HG03520 (cell line): ENCODE results near the gene RECQL.

ENCODE experiments used
- ATAC-seq: cut with Tn5 transposase; IDR thresholded peaks from one replicate; pipeline ENCODE4 v1.9.1; 2021; ENCODE audit warnings: mild to moderate bottlenecking, moderate library complexity; ENCODE audit not compliant: unreplicated experiment

Gene RECQL, protein sequence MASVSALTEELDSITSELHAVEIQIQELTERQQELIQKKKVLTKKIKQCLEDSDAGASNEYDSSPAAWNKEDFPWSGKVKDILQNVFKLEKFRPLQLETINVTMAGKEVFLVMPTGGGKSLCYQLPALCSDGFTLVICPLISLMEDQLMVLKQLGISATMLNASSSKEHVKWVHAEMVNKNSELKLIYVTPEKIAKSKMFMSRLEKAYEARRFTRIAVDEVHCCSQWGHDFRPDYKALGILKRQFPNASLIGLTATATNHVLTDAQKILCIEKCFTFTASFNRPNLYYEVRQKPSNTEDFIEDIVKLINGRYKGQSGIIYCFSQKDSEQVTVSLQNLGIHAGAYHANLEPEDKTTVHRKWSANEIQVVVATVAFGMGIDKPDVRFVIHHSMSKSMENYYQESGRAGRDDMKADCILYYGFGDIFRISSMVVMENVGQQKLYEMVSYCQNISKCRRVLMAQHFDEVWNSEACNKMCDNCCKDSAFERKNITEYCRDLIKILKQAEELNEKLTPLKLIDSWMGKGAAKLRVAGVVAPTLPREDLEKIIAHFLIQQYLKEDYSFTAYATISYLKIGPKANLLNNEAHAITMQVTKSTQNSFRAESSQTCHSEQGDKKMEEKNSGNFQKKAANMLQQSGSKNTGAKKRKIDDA

DNA sequence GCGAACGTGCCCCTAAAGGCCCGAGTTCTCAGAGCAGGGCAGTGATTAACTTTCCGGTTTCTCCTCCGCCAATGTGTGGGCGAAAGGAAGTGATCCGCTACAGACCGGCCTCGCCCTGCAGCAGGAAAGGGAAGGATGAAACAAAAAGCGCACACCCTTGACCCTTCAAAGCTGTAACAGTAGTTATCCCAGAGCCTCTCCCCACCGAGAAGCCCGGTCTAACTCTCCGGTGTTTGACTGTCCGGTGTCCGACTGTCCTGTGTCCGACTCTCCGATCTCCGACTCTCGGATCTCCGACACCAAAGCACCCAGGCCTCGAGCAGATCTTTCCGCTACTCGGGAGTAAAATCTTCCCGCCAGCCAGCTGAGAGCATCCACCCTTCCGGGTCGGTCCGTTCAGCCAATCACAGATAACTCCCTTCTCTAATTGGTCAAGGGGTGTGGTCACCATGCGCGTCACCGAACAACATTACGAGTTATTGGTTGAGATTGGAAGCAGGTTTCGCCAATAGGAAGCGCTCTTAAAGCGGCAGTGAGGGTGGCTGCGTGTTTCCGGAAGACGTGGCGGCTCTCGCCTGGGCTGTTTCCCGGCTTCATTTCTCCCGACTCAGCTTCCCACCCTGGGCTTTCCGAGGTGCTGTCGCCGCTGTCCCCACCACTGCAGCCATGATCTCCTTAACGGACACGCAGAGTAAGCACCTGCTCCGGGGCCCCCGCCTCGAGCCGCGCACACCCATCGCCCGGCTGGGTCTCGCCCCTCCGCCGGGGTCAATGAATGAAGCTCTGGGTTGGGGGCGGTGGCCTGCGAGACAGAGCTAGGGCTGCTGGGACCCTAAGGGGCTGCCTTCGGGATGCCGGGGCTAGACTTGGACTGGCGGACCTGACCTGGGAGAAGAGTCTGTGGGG, at the start of gene RECQL, which contains the start of gene GOLT1B:
RECQL (minus strand) TSS at position 378 of the 906 bp plus-strand sequence. CDS start 2,065 bp downstream, outside the sequence.
GOLT1B (plus strand) TSS at position 532 of the 906 bp plus-strand sequence; CDS start at position 667, 135 bp downstream.
- peak; percentile 99 for ATAC-seq

DNA sequence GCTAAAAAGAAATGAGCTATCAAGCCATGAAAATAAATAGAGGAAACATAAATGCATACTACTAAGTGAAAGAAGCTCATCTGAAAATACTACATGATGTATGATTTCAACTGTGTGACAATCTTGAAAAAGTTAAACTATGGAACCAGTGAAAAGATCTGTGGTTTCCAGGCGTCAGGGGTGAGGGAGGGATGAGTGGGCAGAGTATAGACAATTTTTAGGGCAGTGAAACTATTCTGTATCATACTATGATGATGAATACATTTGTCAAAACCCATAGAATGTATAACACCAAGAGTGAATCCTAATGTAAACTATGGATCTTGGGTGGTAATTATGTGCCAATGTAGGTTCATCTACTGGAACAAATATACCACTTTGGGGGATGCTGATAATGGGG, 46.0 kb upstream of the RECQL start:
- no peak for ATAC-seq

DNA sequence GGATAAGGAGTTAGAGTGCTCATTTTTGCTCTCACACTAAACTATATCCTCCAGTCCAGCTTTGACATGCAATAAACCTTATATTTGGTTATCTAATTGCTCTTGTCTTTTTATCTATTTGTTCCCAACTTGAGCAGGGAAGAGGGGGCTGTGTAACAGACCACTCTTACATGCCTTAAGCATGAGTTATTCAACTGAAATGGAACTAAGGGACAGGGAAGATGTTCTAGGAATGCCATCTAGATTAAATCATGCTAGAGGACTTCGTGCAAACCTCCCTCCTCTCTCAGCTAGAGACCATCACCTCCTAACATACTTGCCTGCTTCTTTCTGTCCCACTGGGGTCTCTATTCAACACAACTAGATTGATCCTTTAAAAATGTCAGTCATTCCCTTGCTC, 45.3 kb upstream of the RECQL start:
- no peak for ATAC-seq

DNA sequence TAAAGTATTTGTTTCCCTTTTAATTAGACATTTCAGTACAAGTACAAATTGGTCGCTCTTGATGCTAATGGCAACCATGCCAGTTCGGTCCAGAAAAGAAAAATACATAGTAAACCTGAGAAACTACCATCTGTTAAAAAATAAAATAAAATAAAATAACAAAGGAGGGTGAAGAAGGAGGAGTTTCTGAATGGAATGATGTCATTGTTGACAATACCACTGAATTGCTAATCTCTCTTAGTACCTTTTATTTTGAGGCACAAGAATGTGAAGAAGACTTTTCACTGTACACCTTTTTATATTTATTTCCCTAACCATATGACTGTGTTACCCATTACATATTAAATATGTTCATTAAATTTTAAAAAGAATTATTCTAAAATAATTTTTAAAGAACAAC, 44.1 kb upstream of the RECQL start:
- no peak for ATAC-seq

DNA sequence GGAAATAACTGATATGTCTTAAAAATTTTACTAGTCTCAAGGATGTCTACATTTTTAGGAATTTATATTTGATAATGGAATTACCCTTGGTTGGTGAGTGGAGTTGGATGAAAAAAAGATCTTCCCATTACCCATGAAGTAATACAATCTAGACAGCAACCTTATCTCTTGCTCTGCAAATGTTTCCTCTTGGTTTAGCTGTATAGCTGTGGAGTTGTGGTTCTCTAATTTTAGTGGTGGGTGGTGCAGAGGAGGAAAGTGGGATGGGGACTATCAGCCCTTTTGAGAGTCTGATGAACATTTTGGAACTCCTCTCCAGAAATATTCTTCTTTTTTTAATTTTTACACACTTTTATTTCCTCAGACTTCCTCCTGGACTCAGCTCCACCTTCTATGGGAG, 41.7 kb upstream of the RECQL start:
- no peak for ATAC-seq

DNA sequence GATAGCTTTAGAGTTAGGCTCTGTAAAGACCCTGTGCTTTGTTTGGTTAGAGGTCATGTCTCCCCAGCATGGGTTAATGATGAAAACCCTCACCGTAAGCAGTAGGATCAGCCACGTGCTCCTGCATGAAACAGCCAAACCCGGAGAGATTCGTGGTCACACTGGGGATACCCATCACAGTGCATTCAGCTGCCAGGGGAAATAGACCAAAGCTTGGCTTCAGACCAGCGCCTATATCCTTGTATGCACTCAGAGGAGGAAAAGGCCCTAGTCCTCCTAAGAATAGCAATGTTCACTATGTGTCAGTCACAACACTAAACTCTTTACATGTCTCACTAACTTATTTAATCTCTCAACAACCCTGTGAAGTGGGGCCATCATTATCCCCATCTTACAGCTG, 41.0 kb upstream of the RECQL start:
- ATAC-seq = no peak

DNA sequence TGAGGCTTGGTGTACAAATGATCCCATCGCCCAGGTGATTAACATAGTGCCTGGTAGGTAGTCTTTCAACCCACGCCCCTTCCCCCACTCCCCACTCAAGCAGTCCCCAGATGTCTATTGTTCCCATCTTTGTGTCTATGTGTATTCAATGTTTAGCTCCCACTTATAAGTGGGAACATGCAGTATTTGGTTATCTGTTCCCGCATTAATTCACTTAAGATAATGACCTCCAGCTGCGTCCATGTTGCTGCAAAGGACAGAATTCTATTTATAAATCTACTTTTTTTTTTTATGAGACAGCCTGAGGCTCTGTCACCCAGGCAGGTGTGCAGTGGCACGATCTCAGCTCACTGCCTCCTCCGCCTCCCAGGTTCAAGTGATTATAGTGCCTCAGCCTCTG, 40.3 kb upstream of the RECQL start:
- no peak for ATAC-seq

DNA sequence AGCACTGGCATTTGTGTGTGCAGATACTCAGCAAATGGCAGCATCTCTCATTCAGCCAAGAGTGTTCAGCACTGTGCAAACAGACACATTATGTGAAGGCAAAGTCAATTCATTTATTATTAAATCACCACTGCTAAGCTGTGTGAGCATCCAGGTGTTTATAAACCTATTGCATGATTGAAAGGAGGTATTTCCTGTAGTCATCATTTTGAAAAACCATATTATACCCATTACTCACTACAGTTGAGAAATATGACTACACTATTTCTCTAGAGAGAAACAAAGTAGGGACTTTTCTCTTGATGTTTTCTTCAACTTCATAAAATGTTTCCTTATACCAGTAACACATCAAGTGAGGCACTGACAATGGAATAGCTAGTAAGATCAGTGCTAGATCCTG, 38.4 kb upstream of the RECQL start:
- ATAC-seq = no peak

DNA sequence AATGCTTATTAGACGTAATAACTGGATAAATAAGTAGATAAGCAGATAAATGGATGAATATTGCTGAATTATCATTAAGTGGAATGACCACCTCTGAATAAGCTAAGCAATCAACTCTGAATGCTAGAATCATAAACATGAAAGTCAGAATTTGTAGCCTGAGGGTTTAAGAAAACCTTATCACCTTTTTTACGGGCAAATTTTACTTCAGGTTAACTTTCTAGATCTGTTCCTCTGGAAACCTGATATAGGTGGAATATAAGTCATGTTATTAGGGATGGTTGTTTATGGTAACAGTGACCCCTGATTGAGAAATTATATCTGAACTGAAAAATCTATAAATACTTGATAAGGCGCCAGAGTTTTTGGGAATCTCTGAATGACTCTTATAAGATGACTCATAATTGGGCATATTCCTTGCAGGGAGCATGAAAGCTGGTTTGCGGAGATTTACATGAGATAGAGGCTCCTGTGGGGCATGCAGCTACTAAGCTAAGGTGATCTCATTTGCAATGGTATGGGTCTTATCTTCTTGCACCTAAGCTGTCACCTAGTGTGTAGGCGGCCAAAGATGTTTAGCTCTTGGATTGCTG, 36.7 kb upstream of the RECQL start:
- ATAC-seq = no peak

DNA sequence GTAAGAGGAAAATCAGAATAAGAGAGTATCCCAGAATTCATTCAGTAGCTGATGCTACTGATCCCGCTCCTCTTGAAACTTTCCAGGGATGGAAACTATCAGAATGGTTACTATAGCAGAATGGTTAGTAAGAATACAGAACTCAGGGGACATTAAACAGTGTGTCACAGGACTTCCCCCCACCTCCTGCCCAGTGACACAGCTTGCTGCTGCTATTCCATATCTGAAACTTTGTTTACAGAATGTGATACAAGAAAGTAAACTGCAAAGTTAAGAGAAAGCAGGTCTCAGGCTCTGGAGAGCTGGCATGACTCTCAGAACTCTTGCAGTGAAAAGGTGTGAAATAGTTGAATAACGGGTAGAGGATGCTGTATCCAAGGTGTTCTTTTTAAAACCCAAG, 28.0 kb upstream of the RECQL start:
- ATAC-seq = no peak

DNA sequence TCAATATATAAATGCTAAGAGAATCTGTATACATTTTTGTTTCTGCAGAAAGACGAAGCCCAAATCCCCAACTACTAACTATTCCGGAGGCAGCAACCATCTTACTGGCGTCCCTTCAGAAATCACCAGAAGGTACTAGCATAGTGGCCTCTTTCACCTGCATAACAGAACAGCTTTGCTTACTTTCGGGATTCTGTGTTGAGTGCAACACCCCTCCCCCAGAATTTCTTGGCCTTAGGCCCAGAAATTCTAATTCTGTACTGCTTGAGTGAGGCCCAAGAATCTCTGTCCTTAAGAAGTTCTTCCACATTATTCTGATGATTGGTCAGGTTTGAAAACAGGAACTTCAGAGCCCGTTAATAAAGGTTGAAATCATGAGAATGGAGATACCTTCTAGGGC, 27.5 kb upstream of the RECQL start:
- ATAC-seq = no peak

DNA sequence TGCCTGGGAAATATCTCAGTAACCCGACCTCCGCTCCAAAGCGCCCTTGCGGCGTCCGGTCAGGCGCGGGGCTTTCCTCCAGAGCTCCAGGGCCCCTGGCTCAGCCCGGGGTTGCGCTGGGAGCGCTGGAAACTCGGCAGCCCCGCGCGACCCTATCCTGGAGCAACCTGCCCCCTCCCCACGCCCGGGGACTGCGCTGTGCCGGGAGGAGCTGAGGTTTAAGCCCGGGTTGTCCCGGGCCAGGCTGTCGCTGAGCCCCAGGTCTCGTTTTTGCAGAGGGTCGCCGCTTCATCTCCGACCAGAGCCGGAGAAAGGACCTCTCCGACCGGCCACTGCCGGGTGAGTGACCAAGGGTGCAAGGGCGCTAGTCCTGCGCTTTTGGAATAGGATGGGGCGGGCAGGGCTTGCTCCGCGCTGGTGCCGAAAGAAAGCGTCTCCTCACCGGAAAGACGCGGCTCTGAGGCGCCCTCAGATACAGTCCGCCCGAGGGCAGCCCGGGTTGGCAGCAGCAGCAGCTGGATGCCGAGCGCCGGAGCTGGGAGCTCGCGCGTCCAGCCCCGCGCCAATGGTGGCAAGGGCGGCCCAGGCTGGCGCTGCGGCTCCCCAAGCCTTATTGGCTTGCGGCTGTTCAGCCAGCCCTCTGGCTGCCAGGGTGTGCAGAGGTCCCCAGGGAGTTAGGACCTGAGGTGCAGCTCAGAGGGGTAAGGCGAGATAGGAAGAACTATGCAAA, 26.2 kb upstream of the RECQL start:
- ATAC-seq = peak; percentile 75

DNA sequence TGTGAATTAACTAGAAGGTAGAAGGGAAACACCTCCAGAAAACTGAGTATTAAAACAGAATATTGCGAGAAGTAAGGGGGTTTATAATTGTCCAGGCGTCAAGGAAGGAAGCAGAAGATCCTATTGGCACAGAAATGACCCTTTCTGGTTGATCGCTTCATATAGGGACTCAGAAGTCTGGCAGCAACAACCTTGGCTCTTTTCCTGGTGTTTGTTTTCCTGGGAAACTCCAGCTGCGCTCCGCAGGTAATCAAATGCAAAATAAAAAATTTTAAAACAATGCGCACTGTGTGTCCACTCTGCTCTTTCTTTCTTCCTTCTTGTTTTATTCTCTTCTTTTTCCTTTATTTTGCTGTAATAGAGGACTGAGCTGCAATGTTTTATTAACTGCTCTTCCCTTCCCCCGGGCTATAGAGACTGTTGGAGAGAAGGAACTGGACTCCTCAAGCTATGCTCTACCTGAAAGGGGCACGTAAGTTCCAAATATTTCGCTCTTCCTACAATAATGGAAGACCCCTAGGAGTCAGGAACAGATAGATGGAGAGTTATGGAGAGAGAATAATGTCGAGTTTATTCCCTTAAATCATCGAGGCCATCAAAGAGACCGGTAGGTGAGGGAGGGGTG, 25.4 kb upstream of the RECQL start:
- no peak for ATAC-seq

DNA sequence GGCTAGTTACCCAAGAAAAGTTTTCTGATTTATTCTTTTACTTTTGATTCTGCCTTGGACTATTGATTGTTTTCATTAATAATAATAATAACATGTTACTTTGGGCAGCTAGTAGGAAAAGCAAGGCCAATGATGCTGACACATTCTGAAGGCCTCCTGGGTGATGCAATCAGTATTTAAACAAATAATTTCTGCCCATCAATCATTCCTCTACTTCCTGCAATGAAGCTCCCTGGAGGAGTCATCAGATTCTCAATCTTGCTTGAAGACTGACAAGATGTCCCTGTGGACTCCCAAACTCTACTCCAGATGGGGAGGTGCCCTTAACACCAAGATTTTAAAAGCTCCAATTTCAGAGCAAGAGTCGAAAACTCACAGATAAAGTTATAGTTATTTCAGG, 24.6 kb upstream of the RECQL start, which contains the start of gene SPX:
SPX (plus strand) TSS at position 244 of the 400 bp plus-strand sequence. CDS start 177 bp downstream, outside the sequence.
- ATAC-seq = no peak

DNA sequence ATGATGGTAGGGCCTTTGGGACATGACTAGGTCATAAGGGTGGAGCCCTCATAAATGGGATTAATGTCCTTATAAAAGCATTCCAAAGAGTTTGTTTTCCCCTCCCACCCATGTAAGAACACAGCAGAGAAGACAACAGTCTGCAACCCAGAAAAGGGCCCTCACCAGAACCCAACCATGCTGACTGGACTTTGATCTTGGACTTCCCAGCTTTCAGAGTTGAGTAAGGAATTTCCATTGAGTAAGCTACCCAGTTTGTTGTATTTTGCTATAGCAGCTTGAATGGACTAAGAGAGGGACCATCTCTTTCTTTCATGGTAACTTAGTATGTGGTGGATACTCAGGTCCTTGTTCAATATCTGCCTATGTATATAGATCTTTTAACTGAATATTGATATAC, 21.7 kb upstream of the RECQL start:
- no peak for ATAC-seq

DNA sequence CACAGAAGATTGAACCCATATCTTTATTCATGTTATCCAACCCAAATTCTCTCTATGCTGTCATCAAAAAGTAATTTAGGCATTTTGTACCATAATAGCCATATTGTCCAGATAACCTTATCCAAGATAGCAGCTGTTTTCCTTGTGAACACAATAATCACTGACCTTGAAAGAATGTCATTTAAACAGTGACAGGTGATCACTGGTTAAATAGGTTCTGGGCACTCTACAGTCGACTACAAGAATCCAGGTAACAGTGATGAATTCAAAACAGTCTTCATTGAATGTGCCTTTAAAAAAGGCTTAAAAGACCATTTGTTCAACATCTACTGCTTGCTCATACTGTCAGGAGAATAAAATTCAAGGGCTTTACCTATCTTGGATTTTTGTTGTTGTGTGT, 20.1 kb upstream of the RECQL start:
- no peak for ATAC-seq

DNA sequence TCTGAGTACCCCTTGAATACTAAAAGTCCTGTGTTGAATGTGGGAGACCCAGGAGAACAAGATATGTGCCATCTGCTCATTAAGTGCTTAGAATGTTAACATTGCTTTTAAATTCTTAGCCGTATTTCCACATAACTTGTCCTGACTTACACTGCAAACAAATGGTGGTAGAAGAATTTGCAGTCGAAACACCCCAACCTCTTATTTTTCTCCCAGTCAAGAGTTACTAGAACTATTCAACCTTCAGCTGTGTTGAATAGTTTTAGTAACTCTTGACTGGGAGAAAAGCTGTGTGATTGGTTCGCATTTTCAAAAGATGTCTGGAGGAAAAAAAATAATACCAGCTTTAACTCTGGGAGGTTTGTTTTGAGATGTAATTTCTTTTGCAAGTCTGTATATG, 17.0 kb upstream of the RECQL start:
- ATAC-seq = no peak

DNA sequence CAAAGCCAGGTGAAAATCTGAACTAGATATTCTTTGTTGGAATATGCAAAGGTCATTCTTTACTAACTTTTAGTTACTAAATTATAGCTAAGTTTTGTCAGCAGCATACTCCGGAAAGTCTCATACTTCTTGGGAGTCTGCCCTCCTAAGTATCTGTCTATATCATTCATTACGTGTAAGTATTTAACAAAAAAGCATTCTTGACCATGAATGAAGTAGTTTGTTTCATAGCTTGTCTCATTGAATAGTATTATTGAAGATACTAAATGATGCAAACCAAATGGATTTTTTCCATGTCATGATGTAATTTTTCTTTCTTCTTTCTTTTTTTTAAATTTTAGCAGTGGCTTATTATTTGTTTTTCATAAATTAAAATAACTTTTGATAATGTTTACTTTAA, 14.8 kb upstream of the RECQL start:
- ATAC-seq = no peak

DNA sequence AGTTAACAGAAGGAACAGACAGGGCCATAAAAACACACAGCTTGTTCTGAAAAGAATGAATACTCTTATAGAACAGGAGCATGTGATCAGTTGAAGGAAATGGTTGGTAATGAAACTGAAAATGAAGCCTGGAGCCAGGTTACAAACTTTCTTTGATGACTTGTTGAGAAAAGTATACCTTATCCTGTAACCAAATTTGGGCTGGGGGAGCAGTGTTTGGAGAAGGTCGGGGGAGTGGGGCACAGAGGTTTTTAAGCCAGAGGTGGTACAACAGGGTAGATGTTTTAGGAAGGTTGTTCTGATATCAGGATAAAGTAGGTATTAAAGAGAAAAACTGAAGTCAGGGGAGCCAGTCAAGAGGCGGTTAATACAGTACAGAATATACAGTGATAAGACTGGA, 8.3 kb upstream of the RECQL start:
- ATAC-seq = peak; percentile 97

DNA sequence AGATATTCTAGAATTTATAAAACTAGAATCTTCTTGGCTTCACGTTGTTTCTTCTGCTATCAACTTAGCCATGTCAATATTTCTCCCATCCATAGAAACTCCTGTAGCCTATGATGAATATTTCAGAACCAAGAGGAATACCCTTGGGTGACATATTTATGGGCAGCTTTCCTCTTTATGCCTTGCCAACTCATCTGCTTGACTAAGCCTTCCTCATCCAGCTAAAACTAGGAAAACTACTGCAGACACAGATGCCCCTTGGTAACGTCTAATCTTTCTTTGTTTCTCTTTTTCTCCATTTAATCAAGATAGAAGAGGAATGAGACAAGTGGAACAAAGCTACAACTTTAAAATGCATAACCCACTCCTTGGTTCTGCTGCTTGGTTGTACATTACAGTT, 6.4 kb upstream of the RECQL start:
- no peak for ATAC-seq
